ENCODE results near the gene RMDN3.

DNA sequence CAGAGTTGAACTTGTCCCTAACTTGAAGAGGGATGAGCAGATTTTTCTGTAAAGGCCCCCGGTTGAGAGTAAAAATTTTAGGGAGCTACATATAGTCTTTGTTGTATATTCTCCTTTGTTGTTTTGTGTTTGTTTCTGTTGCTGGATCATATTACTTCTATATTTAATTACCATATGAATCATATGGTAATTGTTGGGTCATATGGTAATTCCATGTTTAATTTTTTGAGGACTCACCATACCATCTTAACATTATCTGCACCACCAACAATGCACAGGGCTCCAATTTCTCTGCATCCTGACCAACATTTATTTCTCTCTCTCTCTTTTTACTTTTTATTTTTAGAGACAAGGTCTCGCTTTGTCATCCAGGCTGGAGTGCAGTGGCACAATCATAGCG lies 44.5 kb upstream of the RMDN3 start:
- TF ChIP-seq, protein P1, sequence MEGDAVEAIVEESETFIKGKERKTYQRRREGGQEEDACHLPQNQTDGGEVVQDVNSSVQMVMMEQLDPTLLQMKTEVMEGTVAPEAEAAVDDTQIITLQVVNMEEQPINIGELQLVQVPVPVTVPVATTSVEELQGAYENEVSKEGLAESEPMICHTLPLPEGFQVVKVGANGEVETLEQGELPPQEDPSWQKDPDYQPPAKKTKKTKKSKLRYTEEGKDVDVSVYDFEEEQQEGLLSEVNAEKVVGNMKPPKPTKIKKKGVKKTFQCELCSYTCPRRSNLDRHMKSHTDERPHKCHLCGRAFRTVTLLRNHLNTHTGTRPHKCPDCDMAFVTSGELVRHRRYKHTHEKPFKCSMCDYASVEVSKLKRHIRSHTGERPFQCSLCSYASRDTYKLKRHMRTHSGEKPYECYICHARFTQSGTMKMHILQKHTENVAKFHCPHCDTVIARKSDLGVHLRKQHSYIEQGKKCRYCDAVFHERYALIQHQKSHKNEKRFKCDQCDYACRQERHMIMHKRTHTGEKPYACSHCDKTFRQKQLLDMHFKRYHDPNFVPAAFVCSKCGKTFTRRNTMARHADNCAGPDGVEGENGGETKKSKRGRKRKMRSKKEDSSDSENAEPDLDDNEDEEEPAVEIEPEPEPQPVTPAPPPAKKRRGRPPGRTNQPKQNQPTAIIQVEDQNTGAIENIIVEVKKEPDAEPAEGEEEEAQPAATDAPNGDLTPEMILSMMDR (IDR thresholded peaks at IDR 0.05) = no peak
- no peak for TF ChIP-seq POLR2A (IDR thresholded peaks at IDR 0.05)
